Memory B cell (primary cell): ENCODE data around the gene SLC17A7.
"Not testable (repeated sequence)": the region's sequence is repeated elsewhere in the genome, so short reads cannot be mapped to it uniquely, and the experiment has no call there.

Source experiments
- ATAC-seq: fragments of 150-1000 bp; cut with Tn5 transposase; 2 replicates; pipeline ENCODE4 v1.10.0; 2021; ENCODE audit warnings: low read depth, mild to moderate bottlenecking, moderate library complexity
- DNase-seq, 2 donors: peaks; one replicate each; pipeline ENCODE4 v3.0.0; 2022; ENCODE audit warnings: low spot score in 2 of 2
- H3K27ac Mint-ChIP-seq: one replicate; pipeline ENCODE4 v1.8.0; 2022; ENCODE audit warnings: mild to moderate bottlenecking, moderate library complexity, mixed read lengths
- H3K27me3 Mint-ChIP-seq: one replicate; pipeline ENCODE4 v1.8.0; 2022; ENCODE audit warnings: mixed read lengths
- H3K36me3 Mint-ChIP-seq: one replicate; pipeline ENCODE4 v1.8.0; 2022; ENCODE audit warnings: mild to moderate bottlenecking, mixed read lengths
- H3K4me1 Mint-ChIP-seq: one replicate; pipeline ENCODE4 v1.8.0; 2022; ENCODE audit warnings: mixed read lengths
- H3K4me3 Mint-ChIP-seq: one replicate; pipeline ENCODE4 v1.8.0; 2022; ENCODE audit warnings: mild to moderate bottlenecking, moderate library complexity, mixed read lengths
- H3K9me3 Mint-ChIP-seq: one replicate; pipeline ENCODE4 v1.8.0; 2022; ENCODE audit warnings: mixed read lengths

The SLC17A7 gene

GRCh38 chr19:49461130-49461529 is 19.8 kb upstream of the SLC17A7 start:
- not testable (repeated sequence) for ATAC-seq, H3K27ac Mint-ChIP-seq, DNase-seq, H3K4me1 Mint-ChIP-seq, H3K4me3 Mint-ChIP-seq, H3K27me3 Mint-ChIP-seq, H3K9me3 Mint-ChIP-seq
- H3K36me3 Mint-ChIP-seq: peaks cover 21% of the 10 kb centered on the region

GRCh38 chr19:49459388-49459787 is 18.1 kb upstream of the SLC17A7 start:
- ATAC-seq (no peak), DNase-seq (no peak)
- H3K4me1 Mint-ChIP-seq: peaks cover 3% of the 10 kb centered on the region
- no peak overlapping the region for H3K4me3 Mint-ChIP-seq
- H3K36me3 Mint-ChIP-seq: peaks cover 15% of the 10 kb centered on the region
- no peaks in the 10 kb centered on the region for H3K27me3 Mint-ChIP-seq
- no peak overlapping the region for H3K27ac Mint-ChIP-seq
- no peaks in the 10 kb centered on the region for H3K9me3 Mint-ChIP-seq

DNA sequence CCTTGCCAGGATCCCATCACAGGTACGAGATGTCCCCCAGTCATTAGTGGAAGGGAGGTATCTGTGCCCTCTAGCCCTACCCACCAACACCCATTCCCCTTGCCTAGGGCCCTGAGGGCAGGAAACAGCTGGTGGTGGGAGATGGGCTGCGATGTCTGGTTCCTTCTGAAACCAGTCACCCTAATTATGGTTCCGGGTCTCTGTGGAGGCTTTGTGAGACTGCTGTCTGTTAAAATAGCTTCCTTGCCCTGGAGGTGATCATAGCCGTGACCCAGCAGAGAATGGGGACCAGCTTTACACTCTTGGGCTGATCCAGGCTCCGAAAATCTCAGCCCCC is 17.2 kb upstream of the SLC17A7 start:
- no peak overlapping the region for H3K4me3 Mint-ChIP-seq
- H3K4me1 Mint-ChIP-seq: peaks cover 7% of the 10 kb centered on the region
- no peaks in the 10 kb centered on the region for H3K27me3 Mint-ChIP-seq
- no peak overlapping the region for H3K27ac Mint-ChIP-seq
- ATAC-seq: no peak
- H3K9me3 Mint-ChIP-seq: no peaks in the 10 kb centered on the region
- DNase-seq: no peak
- peaks cover 12% of the 10 kb centered on the region for H3K36me3 Mint-ChIP-seq

DNA sequence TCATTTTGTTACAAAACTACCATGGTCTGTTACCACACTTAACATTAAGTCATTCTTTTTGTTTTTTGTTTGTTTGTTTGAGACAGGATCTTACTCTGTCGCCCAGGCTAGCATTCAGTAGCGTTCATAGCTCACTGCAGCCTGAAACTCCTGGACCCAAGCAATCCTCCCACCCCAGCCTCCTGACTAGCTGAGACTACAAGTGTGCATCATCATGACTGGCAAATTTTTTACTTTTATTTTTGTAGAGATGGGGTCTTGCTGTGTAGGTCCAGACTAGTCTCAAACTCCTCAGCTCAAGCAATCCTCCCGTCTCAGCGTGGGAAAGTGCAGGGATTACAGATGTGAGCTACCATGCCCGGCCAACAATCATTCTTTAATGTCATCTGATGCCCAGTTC is 15.0 kb upstream of the SLC17A7 start:
- peaks cover 14% of the 10 kb centered on the region for H3K4me1 Mint-ChIP-seq
- peaks cover 12% of the 10 kb centered on the region for H3K36me3 Mint-ChIP-seq
- no peaks in the 10 kb centered on the region for H3K27me3 Mint-ChIP-seq
- no peak overlapping the region for H3K4me3 Mint-ChIP-seq
- no peak overlapping the region for H3K27ac Mint-ChIP-seq
- no peak for DNase-seq
- H3K9me3 Mint-ChIP-seq: peaks cover 1% of the 10 kb centered on the region
- no peak for ATAC-seq

- Mint-ChIP-seq H3K27me3 (no peaks in the 10 kb centered on the region), H3K4me3 (no peak overlapping the region), H3K4me1 (peaks cover 14% of the 10 kb centered on the region), H3K9me3 (peaks cover 1% of the 10 kb centered on the region), H3K27ac (no peak overlapping the region), H3K36me3 (peaks cover 12% of the 10 kb centered on the region)
- ATAC-seq (no peak), DNase-seq (no peak)
Observed at GRCh38 chr19:49455773-49456172, 14.4 kb upstream of the SLC17A7 start.

- peaks cover 1% of the 10 kb centered on the region for H3K9me3 Mint-ChIP-seq
- H3K4me3 Mint-ChIP-seq: peak overlapping the region; percentile 98
- peak; percentile 4 for ATAC-seq
- H3K27ac Mint-ChIP-seq: peak overlapping the region; percentile 99
- peaks cover 25% of the 10 kb centered on the region for H3K4me1 Mint-ChIP-seq
- DNase-seq: no peak
- H3K36me3 Mint-ChIP-seq: peaks cover 17% of the 10 kb centered on the region
- no peaks in the 10 kb centered on the region for H3K27me3 Mint-ChIP-seq
Observed at GRCh38 chr19:49453757-49454240, 12.5 kb upstream of the SLC17A7 start.

GRCh38 chr19:49453013-49453756 is 11.9 kb upstream of the SLC17A7 start, which contains the start of gene ALDH16A1:
Gene ALDH16A1, plus strand, starts transcription at chr19:49453225. Its CDS starts 107 bp downstream, at chr19:49453332.
- peaks cover 1% of the 10 kb centered on the region for H3K9me3 Mint-ChIP-seq
- peaks cover 31% of the 10 kb centered on the region for H3K4me1 Mint-ChIP-seq
- DNase-seq: peak; percentile 95 to 98
- H3K4me3 Mint-ChIP-seq: peak within 1 kb of the TSS; percentile 98
- H3K27ac Mint-ChIP-seq: peak within 1 kb of the TSS; percentile 99
- no peaks in the 10 kb centered on the region for H3K27me3 Mint-ChIP-seq
- peak; percentile 78 for ATAC-seq
- peaks cover 22% of the 10 kb centered on the region for H3K36me3 Mint-ChIP-seq

DNA sequence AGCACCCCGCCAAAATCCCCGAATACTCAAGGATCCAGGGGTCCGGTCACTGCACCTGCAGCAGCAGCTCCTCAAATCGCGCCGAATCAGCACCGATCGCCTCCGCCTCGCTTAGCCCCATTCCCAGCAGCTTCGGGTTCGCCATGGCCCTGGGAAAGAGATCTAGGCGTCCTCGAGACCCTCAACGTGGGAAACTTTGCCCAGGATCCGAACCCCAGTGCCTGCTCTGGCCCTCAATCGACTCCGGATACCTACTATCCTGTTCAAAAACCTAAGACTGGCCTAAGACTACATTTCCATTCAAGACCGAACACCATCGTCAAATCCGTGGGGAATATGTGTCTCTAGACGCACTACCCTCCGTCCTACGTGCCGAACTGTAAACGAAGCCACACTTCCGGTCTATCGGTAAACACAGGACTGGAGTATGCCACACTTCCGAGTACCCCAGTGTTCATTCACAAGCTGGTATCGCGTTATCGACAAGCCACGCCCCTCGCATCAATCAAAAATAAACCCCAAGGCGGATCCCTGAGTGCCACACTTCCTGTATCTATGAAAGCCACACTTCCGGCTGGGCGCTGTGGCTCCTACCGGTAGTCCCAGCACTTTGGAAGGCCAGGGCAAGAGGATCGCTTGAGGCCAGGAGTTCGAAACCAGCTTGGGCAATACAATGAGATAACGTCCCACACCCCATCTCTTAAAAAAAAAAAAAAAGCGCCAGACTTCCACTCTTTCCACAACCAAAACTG is 10.3 kb upstream of the SLC17A7 start, which contains the start of gene PIH1D1:
PIH1D1 (minus strand) TSS at position 385 of the 752 bp plus-strand sequence; CDS start at position 145, 240 bp downstream.
- H3K27ac Mint-ChIP-seq: peak within 1 kb of the TSS; percentile 99
- ATAC-seq (peak; percentile 66), DNase-seq (peak; percentile 78 to 91)
- H3K27me3 Mint-ChIP-seq: no peaks in the 10 kb centered on the region
- peak within 1 kb of the TSS; percentile 98 for H3K4me3 Mint-ChIP-seq
- H3K9me3 Mint-ChIP-seq: peaks cover 1% of the 10 kb centered on the region
- peaks cover 20% of the 10 kb centered on the region for H3K36me3 Mint-ChIP-seq
- peaks cover 29% of the 10 kb centered on the region for H3K4me1 Mint-ChIP-seq

GRCh38 chr19:49450405-49450804 is 9.1 kb upstream of the SLC17A7 start:
- ATAC-seq: no peak
- H3K27ac Mint-ChIP-seq: peak overlapping the region; percentile 98
- DNase-seq: no peak
- H3K4me3 Mint-ChIP-seq: peak overlapping the region; percentile 95
- H3K4me1 Mint-ChIP-seq: peaks cover 29% of the 10 kb centered on the region
- no peaks in the 10 kb centered on the region for H3K27me3 Mint-ChIP-seq
- H3K36me3 Mint-ChIP-seq: peaks cover 15% of the 10 kb centered on the region
- peaks cover 1% of the 10 kb centered on the region for H3K9me3 Mint-ChIP-seq

DNA sequence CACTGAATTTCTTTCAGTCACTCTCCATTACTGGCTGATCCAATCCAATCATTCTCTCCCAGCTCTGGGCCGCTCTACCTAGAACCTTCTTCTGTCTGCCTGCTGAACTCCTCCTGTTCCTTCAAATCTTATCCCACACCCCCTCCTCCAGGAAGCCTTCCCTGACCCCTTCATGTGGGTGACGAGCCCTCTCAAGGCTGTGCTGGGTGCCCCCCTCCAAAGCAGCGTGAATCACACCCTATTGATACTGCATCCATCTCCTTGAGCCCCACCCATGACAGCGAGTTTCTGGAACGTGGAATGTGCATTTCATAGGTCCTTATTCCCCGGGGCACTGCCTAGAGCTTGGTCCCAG is 7.1 kb upstream of the SLC17A7 start:
- H3K36me3 Mint-ChIP-seq: peaks cover 15% of the 10 kb centered on the region
- no peak overlapping the region for H3K27ac Mint-ChIP-seq
- DNase-seq: no peak
- peak overlapping the region; percentile 6 for H3K4me3 Mint-ChIP-seq
- H3K27me3 Mint-ChIP-seq: no peaks in the 10 kb centered on the region
- no peak for ATAC-seq
- H3K9me3 Mint-ChIP-seq: peaks cover 1% of the 10 kb centered on the region
- H3K4me1 Mint-ChIP-seq: peaks cover 32% of the 10 kb centered on the region

DNA sequence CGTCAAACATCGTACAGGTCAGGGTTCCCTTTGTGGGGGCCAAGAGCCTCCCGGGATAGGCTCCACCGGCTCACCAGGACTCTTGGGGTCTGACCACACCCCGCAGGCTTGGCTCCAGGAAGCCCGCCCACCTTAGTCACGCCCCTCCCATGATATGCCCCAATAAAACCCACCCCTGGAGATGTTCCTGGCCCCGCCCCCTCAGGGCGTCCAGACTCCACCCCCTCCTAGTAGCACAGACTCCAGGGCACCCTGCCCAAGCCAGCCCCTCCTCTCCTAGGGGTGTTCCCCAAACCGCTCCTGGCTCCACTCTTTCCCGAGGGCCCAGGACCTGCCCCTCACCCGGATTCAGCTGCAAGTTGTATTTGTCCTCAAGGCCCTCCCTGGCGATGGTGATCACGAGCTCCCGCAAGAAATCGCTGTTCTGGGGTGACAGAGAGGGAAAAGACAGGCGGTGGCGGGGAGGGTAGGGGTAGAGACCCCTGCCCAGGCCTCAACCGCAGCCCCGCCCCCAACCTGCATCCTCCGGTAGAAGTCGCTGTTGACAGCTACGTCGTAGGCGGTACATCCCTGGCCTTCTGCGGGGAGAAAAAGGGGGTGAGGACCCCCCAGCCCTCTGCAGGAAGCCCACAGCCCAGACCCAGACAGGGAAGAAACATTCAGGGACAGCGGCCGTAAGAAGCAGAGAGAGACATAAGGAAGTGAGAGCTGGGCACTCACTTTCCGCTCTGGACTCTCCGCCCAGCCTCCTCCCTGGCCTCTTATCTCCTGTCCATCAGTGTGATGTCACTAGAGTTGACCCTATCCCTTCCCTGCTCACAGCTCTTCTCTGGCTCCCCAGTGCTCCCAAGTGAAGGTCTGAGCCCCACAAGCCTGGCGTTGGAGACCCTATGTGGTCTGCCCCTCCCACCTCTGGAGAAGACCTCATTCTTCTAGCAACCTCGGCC is 6.4 kb upstream of the SLC17A7 start:
- H3K27ac Mint-ChIP-seq: no peak overlapping the region
- H3K4me3 Mint-ChIP-seq: no peak overlapping the region
- no peaks in the 10 kb centered on the region for H3K9me3 Mint-ChIP-seq
- H3K27me3 Mint-ChIP-seq: peaks cover under 1% of the 10 kb centered on the region
- DNase-seq (no peak), ATAC-seq (no peak)
- peaks cover 15% of the 10 kb centered on the region for H3K36me3 Mint-ChIP-seq
- H3K4me1 Mint-ChIP-seq: peaks cover 30% of the 10 kb centered on the region

DNA sequence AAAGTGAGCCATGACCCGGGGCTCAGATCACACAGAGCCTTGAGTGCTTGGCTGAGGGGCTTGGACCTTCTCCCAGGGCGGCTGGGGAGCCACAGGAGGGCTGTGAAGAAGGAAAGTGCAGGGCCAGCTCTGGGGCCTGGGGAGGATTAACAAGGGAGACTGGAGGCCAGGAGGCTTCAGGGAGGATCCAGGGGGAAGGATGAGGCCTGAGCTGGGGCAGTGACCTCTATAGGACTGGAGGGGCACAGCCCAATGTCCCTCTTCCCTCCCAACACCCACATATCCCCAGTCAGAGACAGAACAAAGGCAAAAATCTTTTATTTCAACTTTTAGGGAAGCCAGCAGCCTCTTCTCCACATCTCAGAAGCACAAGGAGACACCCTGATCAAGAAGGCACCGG is 4.7 kb upstream of the SLC17A7 start:
- H3K4me3 Mint-ChIP-seq: no peak overlapping the region
- DNase-seq: no peak
- no peak for ATAC-seq
- H3K27ac Mint-ChIP-seq: peak overlapping the region; percentile 31
- H3K4me1 Mint-ChIP-seq: peaks cover 39% of the 10 kb centered on the region
- peaks cover 19% of the 10 kb centered on the region for H3K36me3 Mint-ChIP-seq
- H3K9me3 Mint-ChIP-seq: no peaks in the 10 kb centered on the region
- H3K27me3 Mint-ChIP-seq: peaks cover 13% of the 10 kb centered on the region

- Mint-ChIP-seq H3K4me3 (peak overlapping the region; percentile 86), H3K27me3 (peaks cover 23% of the 10 kb centered on the region), H3K4me1 (peaks cover 36% of the 10 kb centered on the region), H3K36me3 (peaks cover 13% of the 10 kb centered on the region), H3K27ac (peak overlapping the region; percentile 92)
- not testable (repeated sequence) for DNase-seq, ATAC-seq, H3K9me3 Mint-ChIP-seq
Observed at GRCh38 chr19:49444100-49444700, 2.9 kb upstream of the SLC17A7 start.
